ENCODE results near the gene GJD2.

The GJD2 gene

DNA sequence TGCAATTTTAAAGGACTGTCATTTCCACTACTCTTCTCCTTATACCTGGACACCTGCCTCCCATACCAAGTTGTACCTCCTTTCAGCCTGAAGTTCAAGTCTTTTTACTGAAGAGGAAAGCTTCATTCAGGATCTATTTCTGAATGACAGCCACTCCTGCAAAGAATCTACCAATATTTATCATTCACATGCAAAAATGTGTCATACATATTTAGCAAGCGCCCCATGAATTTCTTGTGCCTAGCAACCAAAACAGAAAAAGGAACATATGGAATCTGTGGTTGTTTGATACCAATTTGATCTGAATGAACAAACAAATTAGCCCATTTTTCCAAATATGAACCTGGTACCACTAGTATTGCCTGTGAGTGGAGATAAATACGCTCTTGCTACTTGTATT, 16.8 kb downstream of the GJD2 start:
- TF ChIP-seq, protein P1, sequence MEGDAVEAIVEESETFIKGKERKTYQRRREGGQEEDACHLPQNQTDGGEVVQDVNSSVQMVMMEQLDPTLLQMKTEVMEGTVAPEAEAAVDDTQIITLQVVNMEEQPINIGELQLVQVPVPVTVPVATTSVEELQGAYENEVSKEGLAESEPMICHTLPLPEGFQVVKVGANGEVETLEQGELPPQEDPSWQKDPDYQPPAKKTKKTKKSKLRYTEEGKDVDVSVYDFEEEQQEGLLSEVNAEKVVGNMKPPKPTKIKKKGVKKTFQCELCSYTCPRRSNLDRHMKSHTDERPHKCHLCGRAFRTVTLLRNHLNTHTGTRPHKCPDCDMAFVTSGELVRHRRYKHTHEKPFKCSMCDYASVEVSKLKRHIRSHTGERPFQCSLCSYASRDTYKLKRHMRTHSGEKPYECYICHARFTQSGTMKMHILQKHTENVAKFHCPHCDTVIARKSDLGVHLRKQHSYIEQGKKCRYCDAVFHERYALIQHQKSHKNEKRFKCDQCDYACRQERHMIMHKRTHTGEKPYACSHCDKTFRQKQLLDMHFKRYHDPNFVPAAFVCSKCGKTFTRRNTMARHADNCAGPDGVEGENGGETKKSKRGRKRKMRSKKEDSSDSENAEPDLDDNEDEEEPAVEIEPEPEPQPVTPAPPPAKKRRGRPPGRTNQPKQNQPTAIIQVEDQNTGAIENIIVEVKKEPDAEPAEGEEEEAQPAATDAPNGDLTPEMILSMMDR (IDR thresholded peaks at IDR 0.05), result no peak
- Mint-ChIP-seq H3K27ac (no peak overlapping the region), H3K27me3 (ENCODE audit: low read depth, poor library complexity) (peaks cover 34% of the 10 kb centered on the region), H3K4me1 (peaks cover 8% of the 10 kb centered on the region), H3K9me3 (no peaks in the 10 kb centered on the region), H3K36me3 (ENCODE audit: low read depth) (no peaks in the 10 kb centered on the region), H3K4me3 (no peak overlapping the region)
- no peak for DNase-seq

DNA sequence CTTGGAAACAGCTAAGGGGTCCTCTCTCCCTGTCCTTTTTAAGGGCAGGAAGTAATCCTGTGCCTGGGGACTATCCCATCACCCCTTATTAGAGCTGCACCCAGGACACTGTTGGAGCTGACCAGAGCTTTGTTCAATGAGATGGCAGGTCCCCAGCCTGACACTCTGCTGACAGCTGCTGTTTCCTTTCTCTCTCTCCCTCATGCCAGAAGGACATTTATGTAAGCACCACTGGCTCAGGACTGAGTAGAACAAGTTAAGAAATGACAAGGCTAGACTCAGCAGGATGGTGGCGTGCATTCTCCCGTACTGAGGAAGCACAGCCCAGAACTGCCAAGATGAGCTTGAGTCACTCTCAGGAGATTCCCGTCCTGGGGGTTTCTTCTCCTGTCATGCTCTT, 17.3 kb downstream of the GJD2 start:
- H3K9me3 Mint-ChIP-seq, result no peaks in the 10 kb centered on the region
- no peak overlapping the region for H3K27ac Mint-ChIP-seq
- H3K4me3 Mint-ChIP-seq, result no peak overlapping the region
- TF ChIP-seq, protein P1 (IDR thresholded peaks at IDR 0.05), result no peak
- H3K4me1 Mint-ChIP-seq, result peaks cover 9% of the 10 kb centered on the region
- DNase-seq, result no peak
- H3K27me3 Mint-ChIP-seq (ENCODE audit: low read depth, poor library complexity), result peaks cover 31% of the 10 kb centered on the region
- H3K36me3 Mint-ChIP-seq (ENCODE audit: low read depth), result no peaks in the 10 kb centered on the region

DNA sequence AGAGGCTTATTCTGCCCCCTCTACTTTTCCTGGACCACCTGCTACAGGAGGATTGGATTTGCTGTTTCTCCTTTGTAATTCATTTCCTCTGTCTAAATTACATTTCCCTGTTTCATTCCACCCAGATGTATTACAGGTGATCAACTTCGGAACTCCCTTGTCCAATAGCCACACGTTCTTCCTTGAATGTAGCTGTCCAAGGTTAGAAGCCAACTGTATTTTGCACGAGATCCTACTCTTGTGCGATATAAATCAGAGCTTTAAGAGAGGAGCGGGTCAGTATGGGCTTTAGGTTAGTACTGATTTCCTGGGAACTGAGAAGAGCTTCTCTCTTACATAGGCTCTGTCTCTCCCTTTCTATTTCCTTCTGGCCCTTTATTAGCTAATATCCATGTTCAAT, 20.5 kb downstream of the GJD2 start:
- Mint-ChIP-seq H3K4me1 (peaks cover 19% of the 10 kb centered on the region), H3K27me3 (ENCODE audit: low read depth, poor library complexity) (peaks cover 24% of the 10 kb centered on the region), H3K36me3 (ENCODE audit: low read depth) (no peaks in the 10 kb centered on the region), H3K4me3 (no peak overlapping the region), H3K9me3 (no peaks in the 10 kb centered on the region), H3K27ac (no peak overlapping the region)
- DNase-seq, result no peak
- TF ChIP-seq, protein P1 (IDR thresholded peaks at IDR 0.05), result no peak

DNA sequence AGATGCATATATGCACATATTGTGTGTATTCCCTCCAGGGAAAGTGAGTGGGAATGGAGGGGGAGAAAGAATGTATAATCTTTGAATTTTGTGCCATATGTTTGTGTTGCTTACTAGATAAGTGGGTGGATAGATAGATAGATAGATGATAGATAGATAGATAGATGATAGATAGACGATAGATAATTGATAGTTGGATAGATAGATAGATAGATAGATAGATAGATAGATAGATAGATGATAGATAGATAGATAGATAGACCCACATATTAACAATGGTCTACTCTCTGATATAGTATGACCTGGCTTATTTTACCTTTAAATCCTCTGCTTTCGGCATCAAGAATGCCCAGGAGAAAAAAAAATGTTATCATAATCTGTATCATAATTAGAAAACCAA, 21.2 kb downstream of the GJD2 start:
- TF ChIP-seq, protein P1 (IDR thresholded peaks at IDR 0.05), result no peak
- Mint-ChIP-seq H3K36me3 (ENCODE audit: low read depth) (no peaks in the 10 kb centered on the region), H3K27me3 (ENCODE audit: low read depth, poor library complexity) (peaks cover 23% of the 10 kb centered on the region), H3K27ac (no peak overlapping the region), H3K4me3 (no peak overlapping the region), H3K4me1 (peaks cover 19% of the 10 kb centered on the region), H3K9me3 (no peaks in the 10 kb centered on the region)
- DNase-seq, result no peak

DNA sequence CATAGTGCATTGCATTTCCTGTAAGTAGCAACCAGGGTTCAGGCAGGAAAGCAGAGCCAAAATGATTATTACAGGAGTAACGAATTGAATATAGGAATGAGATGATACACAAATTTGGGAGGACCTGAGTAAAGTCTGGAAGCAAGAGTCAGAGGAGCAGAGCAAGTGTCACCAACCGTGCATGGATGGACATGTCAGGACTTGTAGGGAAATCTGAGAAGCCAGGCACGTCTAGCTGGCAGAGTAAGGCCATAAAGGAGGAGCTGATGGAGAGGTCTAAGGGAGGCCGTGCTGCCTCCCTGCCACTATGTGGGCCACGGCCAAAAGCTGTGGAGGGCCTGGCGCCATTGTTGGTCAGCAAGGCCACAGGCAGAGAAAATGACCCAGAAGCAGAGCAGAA, 22.4 kb downstream of the GJD2 start:
- H3K27me3 Mint-ChIP-seq (ENCODE audit: low read depth, poor library complexity), result peaks cover 14% of the 10 kb centered on the region
- H3K4me1 Mint-ChIP-seq, result peaks cover 18% of the 10 kb centered on the region
- no peaks in the 10 kb centered on the region for H3K9me3 Mint-ChIP-seq
- no peak overlapping the region for H3K4me3 Mint-ChIP-seq
- no peak for DNase-seq
- H3K36me3 Mint-ChIP-seq (ENCODE audit: low read depth), result no peaks in the 10 kb centered on the region
- TF ChIP-seq, protein P1 (IDR thresholded peaks at IDR 0.05), result no peak
- H3K27ac Mint-ChIP-seq, result no peak overlapping the region

DNA sequence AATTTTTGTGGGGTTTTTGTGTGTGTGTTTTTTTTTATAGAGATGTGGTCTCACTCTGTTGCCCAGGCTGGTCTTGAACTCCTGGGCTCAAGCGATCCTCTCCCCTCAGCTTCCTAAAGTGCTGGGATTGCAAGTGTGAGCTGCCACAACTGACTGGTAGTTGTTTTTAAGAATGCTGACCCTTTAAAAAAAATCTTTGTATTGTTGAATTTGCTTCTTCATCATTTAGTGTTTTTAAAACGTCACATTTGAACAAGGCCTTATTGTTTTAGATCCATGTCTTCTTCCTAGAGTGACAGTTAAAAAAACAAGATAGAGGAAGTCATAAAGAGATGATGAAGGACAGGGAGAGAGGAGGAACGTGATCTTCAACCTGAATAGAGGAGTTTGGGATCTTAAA, 24.1 kb downstream of the GJD2 start:
- Mint-ChIP-seq H3K4me3 (no peak overlapping the region), H3K9me3 (no peaks in the 10 kb centered on the region), H3K27me3 (ENCODE audit: low read depth, poor library complexity) (peaks cover 14% of the 10 kb centered on the region), H3K27ac (no peak overlapping the region), H3K36me3 (ENCODE audit: low read depth) (no peaks in the 10 kb centered on the region), H3K4me1 (peaks cover 11% of the 10 kb centered on the region)
- TF ChIP-seq, protein P1 (IDR thresholded peaks at IDR 0.05), result no peak
- DNase-seq, result no peak

All from nephron progenitor cell (in vitro differentiated cells).